NCI-H446 (cell line): Measurements from ENCODE around the gene NAV3.
"Not testable (repeated sequence)": the region's sequence is repeated elsewhere in the genome, so short reads cannot be mapped to it uniquely, and the experiment has no call there.

Source experiments
- DNase-seq, 2 experiments: peaks; one replicate each; lab custom pipeline; 2025; lab: John Stamatoyannopoulos, UW

NAV3 gene

GRCh38 chr12:78191611-78192010 is 360.9 kb downstream of the NAV3 start:
- no peak for DNase-seq

GRCh38 chr12:78192979-78193378 is 362.3 kb downstream of the NAV3 start:
- no peak for DNase-seq

DNA sequence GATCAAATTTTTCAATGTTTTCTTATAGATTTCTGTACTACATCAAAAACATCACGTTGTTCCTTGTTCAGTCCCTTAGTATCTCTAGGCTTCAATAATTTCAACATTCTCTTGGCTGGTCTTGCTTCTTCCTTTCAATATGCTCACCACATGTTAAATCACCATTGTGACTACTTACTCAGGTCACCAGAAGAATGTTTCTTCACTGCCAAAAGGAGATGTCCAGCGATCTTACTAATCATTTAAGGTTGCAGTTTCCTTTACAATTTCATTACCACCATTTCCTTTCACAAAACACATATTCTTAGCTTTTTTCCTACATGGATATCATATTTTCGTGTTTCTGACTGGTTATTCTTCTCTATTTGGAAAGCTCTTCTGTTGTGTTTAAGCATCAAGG is 363.8 kb downstream of the NAV3 start:
- no peak for DNase-seq

DNA sequence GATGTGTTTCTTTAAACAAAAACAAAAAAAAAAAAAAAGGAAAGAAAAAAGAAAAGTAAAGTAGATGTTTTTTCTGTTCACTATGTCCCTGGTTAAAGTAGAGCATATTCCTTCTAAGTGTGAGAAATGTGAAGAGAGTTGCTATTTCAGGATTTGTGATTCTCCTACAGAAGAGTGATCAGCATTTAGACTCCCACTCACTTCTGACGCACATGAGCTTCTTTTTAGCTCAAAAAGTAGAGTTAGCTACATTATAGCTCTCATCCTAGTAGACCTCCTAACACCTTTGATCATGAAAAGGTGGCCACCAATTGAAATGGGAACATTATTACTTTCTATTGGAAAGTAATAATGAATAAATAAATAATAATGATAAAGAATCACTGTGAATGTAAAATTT is 368.2 kb downstream of the NAV3 start:
- no peak for DNase-seq

DNA sequence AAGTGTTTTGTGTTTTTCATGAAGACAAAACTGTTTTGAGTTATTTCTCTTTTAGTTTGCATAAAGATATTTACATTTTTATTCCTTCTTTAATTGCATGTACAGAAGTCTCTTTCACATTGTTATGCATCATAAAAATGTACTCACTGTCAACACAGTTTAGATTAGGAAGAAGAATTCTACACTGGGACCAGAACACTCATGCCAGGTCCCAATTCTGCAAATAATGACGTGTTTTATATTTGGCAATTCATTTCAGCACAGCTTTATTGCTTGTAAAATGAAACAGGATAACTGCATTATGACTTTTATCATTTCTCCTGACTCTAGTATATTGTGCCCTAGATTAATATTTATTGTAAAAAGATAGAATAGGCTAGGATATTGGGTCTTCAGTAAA is 369.2 kb downstream of the NAV3 start:
- no peak for DNase-seq

- no peak for DNase-seq
Observed at GRCh38 chr12:78204926-78205325, 374.2 kb downstream of the NAV3 start.

GRCh38 chr12:78208092-78208491 is 377.4 kb downstream of the NAV3 start:
- no peak for DNase-seq

DNA sequence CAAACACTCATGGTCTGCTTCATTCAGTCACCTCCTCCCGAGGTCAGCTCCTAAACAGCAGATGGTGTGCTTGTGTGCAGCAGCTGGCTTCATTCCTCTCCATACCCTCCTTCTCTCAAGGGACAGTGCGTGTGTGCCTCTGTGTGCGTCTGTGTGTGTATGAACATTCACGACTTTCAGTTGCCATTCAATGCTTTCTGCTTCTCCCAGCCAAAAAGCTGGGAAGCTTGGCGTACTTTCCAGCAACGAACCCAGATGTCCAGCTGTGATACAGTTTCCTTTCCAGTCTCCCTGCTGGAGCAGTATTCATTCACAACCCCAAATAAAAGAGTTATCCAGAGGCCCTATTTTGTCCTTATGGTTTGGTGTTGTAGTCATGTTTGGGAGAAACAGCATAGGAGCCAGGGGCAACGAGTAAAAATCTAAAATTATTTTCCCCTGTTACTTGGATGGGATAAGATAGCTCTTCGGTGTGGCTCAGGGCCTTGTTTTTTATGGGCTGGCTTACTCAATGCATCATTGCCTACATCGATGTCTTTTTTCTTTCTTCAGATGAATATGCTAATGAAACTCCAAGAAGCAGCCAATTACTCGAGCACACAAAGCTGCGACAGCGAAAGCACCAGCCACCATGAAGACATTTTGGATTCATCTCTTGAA is 379.3 kb downstream of the NAV3 start:
- DNase-seq = peak; percentile 96 to 98

- DNase-seq = no peak
Observed at GRCh38 chr12:78210506-78210860, 379.8 kb downstream of the NAV3 start.

DNA sequence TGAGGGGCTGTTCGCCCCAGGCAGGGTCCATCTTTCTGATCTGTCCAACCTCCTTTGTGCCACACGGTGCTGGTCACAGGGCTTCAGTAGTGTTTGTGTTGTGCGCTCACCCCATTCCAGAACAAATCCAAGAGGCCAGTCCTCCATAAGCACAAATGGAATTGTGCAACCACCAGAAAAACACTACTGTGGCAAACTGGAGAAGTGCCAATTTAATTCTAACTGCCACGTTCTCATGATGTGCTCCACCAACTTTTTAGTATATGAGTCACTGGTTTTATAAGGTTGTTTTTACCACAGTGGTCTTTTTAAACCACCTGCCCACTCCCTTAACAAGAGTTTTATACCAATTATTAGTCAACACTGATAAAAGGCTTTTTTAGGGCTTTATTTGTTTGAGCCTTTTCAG is 380.2 kb downstream of the NAV3 start:
- DNase-seq = peak in 1 of 2 experiments; percentile 63

DNA sequence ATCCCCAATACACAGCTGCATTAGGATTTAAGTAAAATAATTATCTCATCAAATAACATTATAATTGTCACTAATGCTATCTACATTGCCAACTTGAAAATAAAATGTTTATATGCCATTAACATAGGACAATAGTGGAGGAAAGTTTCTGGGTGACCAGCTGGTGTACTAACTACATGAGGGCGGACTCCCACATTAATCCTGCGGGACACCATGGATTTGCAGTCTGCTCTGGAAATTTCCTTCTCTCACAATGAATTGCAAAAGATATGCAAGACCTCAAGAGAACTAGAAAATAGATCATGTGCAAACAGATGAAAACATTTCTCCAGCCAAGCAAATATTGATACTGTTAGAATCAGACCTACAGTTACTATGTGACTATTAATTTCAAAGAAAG is 390.1 kb downstream of the NAV3 start:
- no peak for DNase-seq

GRCh38 chr12:78224154-78224553 is 393.5 kb downstream of the NAV3 start:
- no peak for DNase-seq

GRCh38 chr12:78226763-78227162 is 396.1 kb downstream of the NAV3 start:
- no peak for DNase-seq

DNA sequence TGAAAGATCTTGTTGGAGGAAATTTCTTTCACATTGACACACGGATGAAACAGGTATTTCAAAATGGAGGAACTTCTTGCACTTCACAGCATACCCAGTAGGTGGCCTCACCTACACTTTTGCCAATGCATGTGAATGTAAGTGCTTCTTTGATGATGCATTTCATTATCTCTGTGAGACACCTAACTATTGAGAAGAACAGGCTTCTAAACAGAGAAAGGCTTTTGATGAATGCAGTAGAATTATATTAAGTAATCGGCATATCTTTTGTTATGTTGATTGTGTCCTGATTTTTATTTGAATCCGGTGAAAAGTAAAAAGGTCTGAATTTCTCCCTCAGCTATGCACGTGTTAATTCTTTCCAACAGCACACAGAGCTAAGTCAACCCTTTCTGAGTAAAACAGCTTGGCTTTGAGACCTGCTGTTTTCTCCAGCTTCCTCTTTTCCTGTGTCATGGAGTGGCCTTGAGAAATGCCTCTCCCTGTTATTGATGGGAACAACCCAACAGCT is 399.0 kb downstream of the NAV3 start:
- peak in 1 of 2 experiments; percentile 27 for DNase-seq

GRCh38 chr12:78232756-78233155 is 402.1 kb downstream of the NAV3 start:
- DNase-seq = no peak

DNA sequence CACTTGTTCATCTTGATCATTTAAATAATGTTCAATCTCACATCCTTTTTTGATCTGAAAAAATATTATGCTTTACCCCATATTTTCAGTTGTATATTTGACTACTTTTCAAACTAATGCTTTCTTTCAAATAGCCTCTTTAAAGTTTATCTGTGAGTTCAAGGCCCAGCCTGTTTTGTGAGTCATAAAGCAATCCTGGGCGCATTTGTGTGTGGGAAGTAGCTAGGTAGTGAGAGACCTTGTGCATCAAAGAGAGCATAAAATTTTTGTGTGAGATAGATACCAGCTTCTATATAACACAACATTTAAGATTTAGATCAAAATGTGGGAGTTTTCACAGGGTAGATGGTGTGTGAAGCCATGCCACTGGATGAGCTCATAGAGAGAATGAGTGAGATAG is 405.6 kb downstream of the NAV3 start:
- no peak for DNase-seq

GRCh38 chr12:78239544-78239943 is 408.9 kb downstream of the NAV3 start:
- no peak for DNase-seq

DNA sequence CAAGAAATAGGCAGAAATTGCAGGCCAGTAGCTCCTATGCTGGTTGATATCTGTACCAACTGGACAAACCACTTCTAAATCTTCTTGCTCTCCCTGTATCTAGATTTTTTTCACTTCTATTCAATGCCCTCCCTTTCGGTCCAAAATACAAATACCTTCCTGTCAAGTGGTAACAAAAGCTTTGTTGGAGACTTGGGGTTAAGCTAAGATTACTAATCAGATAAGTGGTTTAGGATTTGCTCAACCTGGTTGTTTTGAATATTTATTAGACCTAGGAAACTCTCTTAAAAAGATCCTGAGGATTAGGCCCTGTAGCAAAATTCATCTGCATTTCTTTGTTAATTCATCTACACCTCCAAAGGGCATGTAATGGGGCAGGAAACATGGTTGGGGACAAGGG is 410.1 kb downstream of the NAV3 start:
- no peak for DNase-seq

DNA sequence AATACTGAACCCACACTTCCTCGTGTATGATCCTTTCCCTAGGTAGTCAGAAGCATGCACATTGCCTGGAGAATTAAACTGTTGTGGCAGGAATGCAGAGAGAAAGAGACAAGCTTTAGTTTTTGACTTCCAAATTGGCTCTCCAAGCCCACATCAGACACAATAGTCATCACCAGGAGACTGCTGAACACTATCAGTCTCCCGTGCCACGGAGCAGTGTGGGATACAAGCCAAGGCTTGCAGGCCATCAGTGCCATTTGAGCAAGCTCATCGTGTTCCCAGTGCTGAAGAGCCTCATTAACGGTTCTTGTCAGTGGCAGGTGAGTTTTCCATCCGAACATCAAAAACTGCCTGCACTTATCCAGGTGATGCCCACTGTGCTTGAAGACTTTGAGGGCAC is 410.8 kb downstream of the NAV3 start:
- DNase-seq = no peak

GRCh38 chr12:78244916-78245507 is 414.3 kb downstream of the NAV3 start:
- DNase-seq = no peak

- DNase-seq = no peak
Observed at GRCh38 chr12:78248321-78248720, 417.6 kb downstream of the NAV3 start.

DNA sequence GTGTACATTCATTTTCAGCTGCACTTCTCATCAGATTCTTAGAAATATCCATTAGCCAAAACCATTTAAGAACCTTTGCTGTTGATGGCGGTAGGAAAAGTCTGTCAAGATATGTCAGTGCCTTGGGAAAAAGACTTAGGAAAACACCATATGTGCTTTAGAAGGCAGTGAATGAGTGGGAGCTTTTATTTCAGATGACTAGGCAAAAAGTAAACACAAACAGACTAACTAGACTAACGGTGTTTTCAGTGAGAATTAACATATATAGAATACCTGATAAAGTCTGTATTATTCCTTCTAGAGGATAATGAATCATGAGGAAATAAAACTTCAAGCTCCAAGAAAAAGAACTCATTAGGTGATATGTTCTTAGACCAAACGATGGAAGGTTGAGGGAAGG is 418.9 kb downstream of the NAV3 start:
- DNase-seq = no peak

DNA sequence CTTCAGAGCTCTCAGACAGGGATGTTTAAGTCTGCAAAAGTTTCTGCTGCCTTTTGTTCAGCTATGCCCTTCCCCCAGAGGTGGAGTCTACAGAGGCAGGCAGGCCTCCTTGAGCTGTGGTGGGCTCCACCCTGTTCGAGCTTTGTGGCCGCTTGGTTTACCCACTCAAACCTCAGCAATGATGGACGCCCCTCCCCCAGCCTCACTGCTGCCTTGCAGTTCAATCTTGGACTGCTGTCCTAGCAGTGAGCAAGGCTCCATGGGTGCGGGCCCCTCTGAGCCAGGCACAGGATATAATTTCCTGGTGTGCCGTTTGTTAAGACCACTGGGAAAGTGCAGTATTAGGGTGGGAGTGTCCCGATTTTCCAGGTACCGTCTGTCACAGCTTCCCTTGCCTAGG is 427.0 kb downstream of the NAV3 start:
- DNase-seq = not testable (repeated sequence)

GRCh38 chr12:78260976-78261375 is 430.3 kb downstream of the NAV3 start:
- no peak for DNase-seq
